GM23338 (cell line): ENCODE data around the gene GATAD2A. TPM values are rescaled to one million over a fixed set of nuclear protein-coding genes. Genes with fewer than 3 reads are reported as not detected.

ENCODE experiments used
- ATAC-seq: fragments of 200-7000 bp; cut with Tn5 transposase; 3 replicates; pipeline ENCODE4 v1.9.1; 2020
- DNase-seq: peaks from one replicate; pipeline ENCODE4 v3.0.0-alpha.2; 2015; ENCODE audit warnings: low spot score
- H2AFZ ChIP-seq: fragments of 200-600 bp; sonication (generic); 2 replicates; pipeline ENCODE4 v1.8.0; 2016; ENCODE audit warnings: antibody characterized with exemption, mild to moderate bottlenecking, moderate library complexity
- H3F3A ChIP-seq: fragments of 200-600 bp; sonication (generic); replicated peaks from 2 replicates; pipeline ENCODE4 v1.8.0; 2017; ENCODE audit warnings: antibody characterized with exemption, mixed run types, low read depth
- H3K27ac ChIP-seq: fragments of 200-600 bp; sonication (generic); 2 replicates; pipeline ENCODE4 v1.6.1; 2016; ENCODE audit warnings: low read depth
- H3K27me3 ChIP-seq: fragments of 200-600 bp; sonication (generic); 2 replicates; pipeline ENCODE4 v1.8.0; 2016; ENCODE audit warnings: mild to moderate bottlenecking, mixed run types, moderate library complexity; ENCODE audit not compliant: insufficient read depth
- H3K36me3 ChIP-seq: fragments of 200-600 bp; sonication (generic); 2 replicates; pipeline ENCODE4 v1.8.0; 2016; ENCODE audit warnings: mild to moderate bottlenecking; ENCODE audit not compliant: insufficient read depth
- H3K4me1 ChIP-seq: fragments of 200-600 bp; sonication (generic); 2 replicates; pipeline ENCODE4 v1.8.0; 2016; ENCODE audit warnings: mild to moderate bottlenecking, moderate library complexity; ENCODE audit not compliant: insufficient read depth
- H3K4me2 ChIP-seq: fragments of 200-600 bp; sonication (generic); 2 replicates; pipeline ENCODE4 v1.7.1; 2017; ENCODE audit warnings: mixed run types
- H3K4me3 ChIP-seq: fragments of 200-600 bp; sonication (generic); 2 replicates; pipeline ENCODE4 v1.6.1; 2016; ENCODE audit warnings: mixed run types
- H3K79me2 ChIP-seq: fragments of 200-600 bp; sonication (generic); replicated peaks from 2 replicates; pipeline ENCODE4 v1.8.0; 2017; ENCODE audit warnings: mild to moderate bottlenecking; ENCODE audit not compliant: insufficient read depth
- H3K9me2 ChIP-seq: fragments of 200-600 bp; sonication (generic); 2 replicates; pipeline ENCODE4 v1.8.0; 2017; ENCODE audit not compliant: insufficient read depth
- H4K20me1 ChIP-seq: fragments of 200-600 bp; sonication (generic); replicated peaks from 2 replicates; pipeline ENCODE4 v1.8.0; 2017; ENCODE audit warnings: mild to moderate bottlenecking; ENCODE audit not compliant: insufficient read depth
- H3K27ac Mint-ChIP-seq: 2 replicates; pipeline ENCODE4 v1.8.0; 2020; ENCODE audit warnings: inconsistent platforms, mild to moderate bottlenecking, moderate library complexity, mixed read lengths
- H3K27me3 Mint-ChIP-seq: 3 replicates; pipeline ENCODE4 v1.8.0; 2022; ENCODE audit warnings: low read depth, mild to moderate bottlenecking, moderate library complexity, mixed read lengths, inconsistent platforms; ENCODE audit not compliant: insufficient read depth, poor library complexity
- H3K36me3 Mint-ChIP-seq: 3 replicates; pipeline ENCODE4 v1.8.0; 2021; ENCODE audit warnings: low read depth, mild to moderate bottlenecking, inconsistent platforms, moderate library complexity, mixed read lengths
- H3K4me1 Mint-ChIP-seq: 3 replicates; pipeline ENCODE4 v1.8.0; 2020; ENCODE audit warnings: mild to moderate bottlenecking, inconsistent platforms, mixed read lengths
- H3K4me3 Mint-ChIP-seq: 3 replicates; pipeline ENCODE4 v1.8.0; 2021; ENCODE audit warnings: moderate library complexity, mild to moderate bottlenecking, inconsistent platforms, mixed read lengths
- H3K9me3 Mint-ChIP-seq: 3 replicates; pipeline ENCODE4 v1.8.0; 2020; ENCODE audit warnings: moderate library complexity, mild to moderate bottlenecking, inconsistent platforms, mixed read lengths
- CREB1 ChIP-seq: fragments of 250-450 bp; sonication (Bioruptor Pico); IDR thresholded peaks from 2 replicates; pipeline ENCODE4 v1.5.0; 2020; ENCODE audit warnings: low read depth, mild to moderate bottlenecking, moderate library complexity
- EZH2 ChIP-seq: fragments of 200-600 bp; sonication (generic); IDR thresholded peaks from one replicate; pipeline ENCODE4 v1.8.0; 2017; ENCODE audit warnings: antibody characterized with exemption, mild to moderate bottlenecking, low read depth; ENCODE audit not compliant: unreplicated experiment
- JUNB ChIP-seq: IDR thresholded peaks from one replicate; pipeline ENCODE4 v1.6.1; 2016; ENCODE audit warnings: antibody characterized with exemption; ENCODE audit not compliant: unreplicated experiment
- ZNF114 ChIP-seq: fragments of 250-450 bp; sonication (Bioruptor Pico); IDR thresholded peaks from 2 replicates; pipeline ENCODE4 v1.5.0; 2020; ENCODE audit warnings: mild to moderate bottlenecking, moderate library complexity
- ZNF462 ChIP-seq: fragments of 250-450 bp; sonication (Bioruptor Pico); IDR thresholded peaks from 2 replicates; pipeline ENCODE4 v1.5.0; 2020; ENCODE audit warnings: mild to moderate bottlenecking, moderate library complexity
- polyA plus RNA-seq: library from polyadenylated mRNA; unstranded; fragments of >200 nt; fragmentation: Nextera tagmentation; extraction: Ambion mirVana; gene quantifications from 2 replicates; pipeline ENCODE4 v1.2.1, GENCODE V29; 2016
- total RNA-seq: library from RNA; depleted of rRNA; stranded (reverse); fragments of >200 nt; shearing (Covaris generic); gene quantifications from 2 replicates; pipeline ENCODE4 v1.2.3, GENCODE V29; 2014
- TF ChIP-seq, protein P1 (sequence below), 2 experiments: fragments of 200-600 bp in 1 of 2; sonication (generic) in 1 of 2; conservative IDR thresholded peaks; 2 replicates each; pipeline versions ENCODE4 v1.5.1 to v1.6.1; 2016 to 2017; ENCODE audit warnings: antibody characterized with exemption in 2 of 2, low read depth in 2 of 2, mild to moderate bottlenecking in 2 of 2, moderate library complexity in 1 of 2
- TF ChIP-seq, protein P2 (sequence below): IDR thresholded peaks from 2 replicates; pipeline ENCODE4 v1.6.1; 2016; ENCODE audit warnings: antibody characterized with exemption

The GATAD2A gene
- total and polyA plus RNA-seq, 2 experiments from 2014 or later: 40.0 to 151 TPM

GRCh38 chr19:19540715-19541515 lies 135.4 kb downstream of the GATAD2A start:
- H3K36me3 ChIP-seq: no peaks in the 10 kb centered on the region
- Mint-ChIP-seq H3K36me3 (no peaks in the 10 kb centered on the region; the same call in 2 of the 3 replicates), H3K9me3 (no peaks in the 10 kb centered on the region), H3K27me3 (peaks cover 26% of the 10 kb centered on the region), H3K4me1 (peaks cover 8% of the 10 kb centered on the region; the same call in 2 of the 3 replicates), H3K4me3 (peak overlapping the region; percentile 68; the same call in 2 of the 3 replicates), H3K27ac (peak overlapping the region; percentile 88; the same call in 1 of the 2 replicates)
- no peaks in the 10 kb centered on the region for H3K79me2 ChIP-seq
- no peak overlapping the region for H3K27ac ChIP-seq
- 0 out of 2 replicates have a peak, but pooled peaks cover 5% of the 10 kb centered on the region for H4K20me1 ChIP-seq
- peaks cover 5% of the 10 kb centered on the region; the same call in 1 of the 2 replicates for H3K4me1 ChIP-seq
- H3F3A ChIP-seq: peaks cover 15% of the 10 kb centered on the region; the same call in 1 of the 2 replicates
- TF ChIP-seq, protein P1, sequence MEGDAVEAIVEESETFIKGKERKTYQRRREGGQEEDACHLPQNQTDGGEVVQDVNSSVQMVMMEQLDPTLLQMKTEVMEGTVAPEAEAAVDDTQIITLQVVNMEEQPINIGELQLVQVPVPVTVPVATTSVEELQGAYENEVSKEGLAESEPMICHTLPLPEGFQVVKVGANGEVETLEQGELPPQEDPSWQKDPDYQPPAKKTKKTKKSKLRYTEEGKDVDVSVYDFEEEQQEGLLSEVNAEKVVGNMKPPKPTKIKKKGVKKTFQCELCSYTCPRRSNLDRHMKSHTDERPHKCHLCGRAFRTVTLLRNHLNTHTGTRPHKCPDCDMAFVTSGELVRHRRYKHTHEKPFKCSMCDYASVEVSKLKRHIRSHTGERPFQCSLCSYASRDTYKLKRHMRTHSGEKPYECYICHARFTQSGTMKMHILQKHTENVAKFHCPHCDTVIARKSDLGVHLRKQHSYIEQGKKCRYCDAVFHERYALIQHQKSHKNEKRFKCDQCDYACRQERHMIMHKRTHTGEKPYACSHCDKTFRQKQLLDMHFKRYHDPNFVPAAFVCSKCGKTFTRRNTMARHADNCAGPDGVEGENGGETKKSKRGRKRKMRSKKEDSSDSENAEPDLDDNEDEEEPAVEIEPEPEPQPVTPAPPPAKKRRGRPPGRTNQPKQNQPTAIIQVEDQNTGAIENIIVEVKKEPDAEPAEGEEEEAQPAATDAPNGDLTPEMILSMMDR (conservative IDR thresholded peaks at IDR 0.05; ENCODE audit: low read depth in 2 of 2): peak in 1 of 2 experiments; percentile 45; a peak in 2 of 4 replicates
- no peak for TF ChIP-seq JUNB
- ATAC-seq (peak; percentile 82), DNase-seq (peak; percentile 99)
- peak overlapping the region; percentile 97 for H3K4me2 ChIP-seq
- no peaks in the 10 kb centered on the region for H3K9me2 ChIP-seq
- peak overlapping the region; percentile 87; the same call in 1 of the 2 replicates for H2AFZ ChIP-seq
- peak overlapping the region; percentile 74 for H3K4me3 ChIP-seq
- H3K27me3 ChIP-seq: peaks cover 30% of the 10 kb centered on the region

DNA sequence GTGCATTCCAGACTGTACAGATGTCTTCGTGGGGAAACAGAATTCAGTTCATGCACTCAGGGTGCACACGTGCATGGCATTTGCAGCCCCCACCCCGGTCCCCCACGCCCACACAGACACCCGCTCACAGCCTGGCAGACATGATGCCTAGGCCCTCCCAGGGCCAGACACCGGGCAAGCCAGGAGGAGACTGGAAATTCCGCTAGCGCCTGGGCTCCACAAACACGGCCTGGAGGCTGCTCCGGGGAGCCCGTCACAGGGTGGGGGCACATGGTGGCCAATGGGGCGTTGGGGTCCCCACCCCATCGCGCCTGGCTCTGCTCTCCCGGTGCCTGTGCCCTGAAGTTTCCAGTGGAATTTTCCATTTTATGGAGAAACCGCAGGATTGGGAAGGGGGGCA lies 136.1 kb downstream of the GATAD2A start:
- no peak overlapping the region for H3K4me3 Mint-ChIP-seq
- Histone ChIP-seq H3K79me2 (no peaks in the 10 kb centered on the region), H3K4me3 (no peak overlapping the region), H3K27me3 (peaks cover 30% of the 10 kb centered on the region), H3K4me2 (no peak overlapping the region), H3K4me1 (peaks cover 5% of the 10 kb centered on the region; the same call in 1 of the 2 replicates), H3K36me3 (no peaks in the 10 kb centered on the region), H2AFZ (no peak overlapping the region), H3K27ac (no peak overlapping the region), H3K9me2 (no peaks in the 10 kb centered on the region), H3F3A (peaks cover 14% of the 10 kb centered on the region; the same call in 1 of the 2 replicates), H4K20me1 (0 out of 2 replicates have a peak, but pooled peaks cover 5% of the 10 kb centered on the region)
- peaks cover 21% of the 10 kb centered on the region for H3K27me3 Mint-ChIP-seq
- ATAC-seq (no peak), DNase-seq (peak; percentile 2)
- peaks cover 8% of the 10 kb centered on the region; the same call in 2 of the 3 replicates for H3K4me1 Mint-ChIP-seq
- no peaks in the 10 kb centered on the region; the same call in 2 of the 3 replicates for H3K36me3 Mint-ChIP-seq
- H3K27ac Mint-ChIP-seq: no peak overlapping the region
- no peaks in the 10 kb centered on the region for H3K9me3 Mint-ChIP-seq
- TF ChIP-seq ZNF462 (no peak), CREB1 (CRISPR knock-in tag) (no peak), ZNF114 (no peak), EZH2 (no peak)
- TF ChIP-seq, protein P1 (conservative IDR thresholded peaks at IDR 0.05; ENCODE audit: low read depth in 2 of 2): no peak
- TF ChIP-seq, protein P2, sequence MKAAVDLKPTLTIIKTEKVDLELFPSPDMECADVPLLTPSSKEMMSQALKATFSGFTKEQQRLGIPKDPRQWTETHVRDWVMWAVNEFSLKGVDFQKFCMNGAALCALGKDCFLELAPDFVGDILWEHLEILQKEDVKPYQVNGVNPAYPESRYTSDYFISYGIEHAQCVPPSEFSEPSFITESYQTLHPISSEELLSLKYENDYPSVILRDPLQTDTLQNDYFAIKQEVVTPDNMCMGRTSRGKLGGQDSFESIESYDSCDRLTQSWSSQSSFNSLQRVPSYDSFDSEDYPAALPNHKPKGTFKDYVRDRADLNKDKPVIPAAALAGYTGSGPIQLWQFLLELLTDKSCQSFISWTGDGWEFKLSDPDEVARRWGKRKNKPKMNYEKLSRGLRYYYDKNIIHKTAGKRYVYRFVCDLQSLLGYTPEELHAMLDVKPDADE: no peak
